ENCODE data around the gene NKX3-2.

NKX3-2 gene

GRCh38 chr4:13515268-13515667, 29.0 kb downstream of the NKX3-2 start:
- in situ Hi-C loops (cut with MboI; ENCODE audit: low sequenced_read_pairs), result no loop called here

DNA sequence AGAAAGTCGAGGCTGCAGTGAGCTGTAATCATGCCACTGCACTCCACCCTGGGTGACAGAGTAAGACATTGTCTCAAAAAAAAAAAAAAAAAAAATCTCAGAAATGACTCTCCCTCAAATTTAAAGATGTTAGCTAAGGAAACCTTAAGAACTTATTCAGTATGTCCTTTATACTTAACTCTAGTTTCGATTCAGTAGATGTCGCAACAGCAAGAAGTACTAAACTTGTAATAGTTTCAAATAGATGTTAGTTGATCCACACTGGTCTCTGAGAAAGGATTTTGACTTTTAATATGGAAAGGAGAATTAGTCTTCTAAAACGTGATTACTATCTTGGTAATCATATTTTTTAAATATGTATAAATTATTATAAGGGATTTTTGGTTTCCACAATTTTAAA, 29.6 kb downstream of the NKX3-2 start:
- in situ Hi-C loops (cut with MboI; ENCODE audit: low sequenced_read_pairs), result no loop called here

- in situ Hi-C loops (cut with MboI; ENCODE audit: low sequenced_read_pairs), result no loop called here
Observed at GRCh38 chr4:13511101-13511500, 33.2 kb downstream of the NKX3-2 start.

DNA sequence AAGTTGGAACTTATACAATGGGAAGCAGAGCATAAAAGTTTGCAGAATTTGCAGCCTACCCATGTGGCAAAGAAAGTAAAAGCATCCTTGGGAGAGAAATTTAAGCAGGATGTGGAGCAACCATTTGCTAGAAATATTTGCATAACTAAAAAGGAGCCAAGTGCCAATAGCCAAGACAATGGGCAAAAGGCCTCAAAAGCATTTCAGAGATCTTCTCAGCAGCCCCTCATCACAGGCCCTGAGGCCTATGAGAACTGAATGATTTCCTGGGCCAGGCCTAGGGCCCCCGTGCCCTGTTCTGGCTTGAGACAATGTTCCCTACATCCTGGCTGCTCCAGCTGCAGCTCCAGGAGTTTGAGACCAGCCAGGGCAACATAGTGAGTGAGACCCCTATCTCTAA, 34.9 kb downstream of the NKX3-2 start:
- in situ Hi-C loops (cut with MboI; ENCODE audit: low sequenced_read_pairs), result no loop called here

GRCh38 chr4:13504374-13504773, 39.9 kb downstream of the NKX3-2 start:
- in situ Hi-C loops (cut with MboI; ENCODE audit: low sequenced_read_pairs), result no loop called here

DNA sequence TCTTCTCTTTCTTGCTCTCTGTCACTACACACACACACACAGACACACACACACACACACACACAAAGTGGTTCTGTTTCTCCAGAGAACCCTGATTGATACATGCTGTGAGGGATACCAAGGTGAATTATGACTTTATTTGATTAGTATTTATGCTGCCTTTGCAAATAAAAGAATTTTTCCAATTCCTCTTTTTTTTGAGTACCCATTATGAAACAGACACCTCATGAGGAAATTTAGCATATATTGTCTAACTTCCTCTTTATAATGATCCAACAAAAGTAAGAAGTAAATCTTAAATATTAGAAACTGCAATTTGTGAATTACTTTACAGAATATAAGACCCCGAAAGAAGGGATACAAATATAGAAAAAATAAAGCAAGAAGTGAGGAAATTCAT, 45.8 kb downstream of the NKX3-2 start:
- in situ Hi-C loops (cut with MboI; ENCODE audit: low sequenced_read_pairs), result no loop called here

GRCh38 chr4:13496605-13497004, 47.7 kb downstream of the NKX3-2 start:
- in situ Hi-C loops (cut with MboI; ENCODE audit: low sequenced_read_pairs), result no loop called here

GRCh38 chr4:13495753-13496152, 48.6 kb downstream of the NKX3-2 start:
- in situ Hi-C loops (cut with MboI; ENCODE audit: low sequenced_read_pairs), result no loop called here

DNA sequence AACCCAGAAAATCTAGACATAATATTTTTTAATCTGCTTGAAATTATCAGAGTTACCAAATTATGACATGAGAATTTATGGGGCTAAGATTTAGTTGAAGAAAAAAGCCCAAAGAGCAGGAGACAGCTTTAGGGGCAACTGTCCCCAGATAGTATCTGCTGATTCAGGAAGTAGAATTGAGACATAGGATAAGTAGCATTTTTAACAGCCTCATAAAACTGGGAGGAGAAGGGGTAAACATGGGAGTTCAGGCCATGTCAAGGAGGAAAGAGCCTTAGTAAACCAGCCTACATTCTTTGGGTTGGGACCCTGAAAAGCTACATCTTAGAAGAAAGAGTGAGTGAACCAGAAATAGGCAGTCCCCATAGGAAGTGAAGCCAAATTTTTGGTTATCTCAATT, 50.5 kb downstream of the NKX3-2 start:
- in situ Hi-C loops (cut with MboI; ENCODE audit: low sequenced_read_pairs), result no loop called here

DNA sequence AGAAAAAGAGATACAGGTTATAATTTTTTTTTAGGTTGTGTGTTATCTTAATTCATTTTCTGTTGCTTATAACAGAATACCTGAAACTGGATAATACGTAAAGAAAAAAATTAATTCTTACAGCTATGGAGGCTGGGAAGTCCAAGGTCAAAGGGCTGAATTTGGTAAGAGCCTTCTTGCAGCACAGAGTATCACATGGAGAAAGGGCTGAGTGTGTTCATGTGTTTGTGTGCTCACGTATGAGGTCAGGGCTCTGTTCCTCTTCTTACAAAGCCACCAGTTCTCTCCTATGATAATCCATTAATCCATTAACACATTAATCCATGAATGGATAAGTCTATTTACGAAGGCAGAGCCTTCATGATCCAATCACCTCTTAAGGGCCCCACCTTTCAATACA, 51.6 kb downstream of the NKX3-2 start:
- in situ Hi-C loops (cut with MboI; ENCODE audit: low sequenced_read_pairs), result no loop called here

Measured in hTERT RPE-1 (cell line).